ENCODE measurements around the gene JADE2. TPM values are rescaled to one million over a fixed set of nuclear protein-coding genes. Genes with fewer than 3 reads are reported as not detected.

The JADE2 gene
- total and polyA plus RNA-seq, 2 experiments from 2014 or later, result 16.2 to 40.8 TPM

DNA sequence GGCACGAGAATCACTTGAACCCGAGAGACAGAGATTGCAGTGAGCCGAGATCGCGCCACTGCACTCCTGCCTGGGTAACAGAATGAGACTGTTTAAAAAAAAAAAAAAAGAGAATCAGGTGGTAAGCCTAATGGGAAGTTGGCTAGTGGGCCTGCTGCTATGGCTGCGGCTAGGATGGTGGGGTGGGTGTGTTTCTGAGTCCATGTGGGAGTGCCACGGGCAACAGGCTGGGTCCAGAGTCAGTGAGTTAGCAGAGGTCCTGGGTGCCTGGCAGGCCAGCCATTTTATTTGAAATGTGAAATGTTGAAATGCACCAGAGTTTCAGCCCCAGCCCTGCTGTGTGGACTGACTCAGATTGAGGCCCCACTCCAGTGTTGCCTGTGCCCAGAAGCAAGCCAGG lies 37.8 kb downstream of the JADE2 start:
- Mint-ChIP-seq H3K36me3 (ENCODE audit: low read depth) (peaks cover 80% of the 10 kb centered on the region), H3K27ac (no peak overlapping the region), H3K9me3 (no peaks in the 10 kb centered on the region), H3K4me3 (no peak overlapping the region), H3K4me1 (no peaks in the 10 kb centered on the region), H3K27me3 (ENCODE audit: insufficient read depth, low read depth, poor library complexity) (peaks cover 14% of the 10 kb centered on the region)
- Histone ChIP-seq H2AFZ (no peak overlapping the region), H3K79me2 (replicated peaks; ENCODE audit: insufficient read depth) (peaks cover 5% of the 10 kb centered on the region), H3K27me3 (ENCODE audit: insufficient read depth) (no peaks in the 10 kb centered on the region), H3K9me2 (ENCODE audit: insufficient read depth) (no peaks in the 10 kb centered on the region), H3F3A (replicated peaks; ENCODE audit: low read depth) (no peaks in the 10 kb centered on the region), H3K4me1 (ENCODE audit: insufficient read depth) (no peaks in the 10 kb centered on the region), H4K20me1 (replicated peaks; ENCODE audit: insufficient read depth) (peaks cover 6% of the 10 kb centered on the region), H3K4me2 (no peak overlapping the region), H3K4me3 (no peak overlapping the region), H3K36me3 (ENCODE audit: insufficient read depth) (peaks cover 20% of the 10 kb centered on the region), H3K27ac (ENCODE audit: low read depth) (no peak overlapping the region)
- TF ChIP-seq, protein P1, sequence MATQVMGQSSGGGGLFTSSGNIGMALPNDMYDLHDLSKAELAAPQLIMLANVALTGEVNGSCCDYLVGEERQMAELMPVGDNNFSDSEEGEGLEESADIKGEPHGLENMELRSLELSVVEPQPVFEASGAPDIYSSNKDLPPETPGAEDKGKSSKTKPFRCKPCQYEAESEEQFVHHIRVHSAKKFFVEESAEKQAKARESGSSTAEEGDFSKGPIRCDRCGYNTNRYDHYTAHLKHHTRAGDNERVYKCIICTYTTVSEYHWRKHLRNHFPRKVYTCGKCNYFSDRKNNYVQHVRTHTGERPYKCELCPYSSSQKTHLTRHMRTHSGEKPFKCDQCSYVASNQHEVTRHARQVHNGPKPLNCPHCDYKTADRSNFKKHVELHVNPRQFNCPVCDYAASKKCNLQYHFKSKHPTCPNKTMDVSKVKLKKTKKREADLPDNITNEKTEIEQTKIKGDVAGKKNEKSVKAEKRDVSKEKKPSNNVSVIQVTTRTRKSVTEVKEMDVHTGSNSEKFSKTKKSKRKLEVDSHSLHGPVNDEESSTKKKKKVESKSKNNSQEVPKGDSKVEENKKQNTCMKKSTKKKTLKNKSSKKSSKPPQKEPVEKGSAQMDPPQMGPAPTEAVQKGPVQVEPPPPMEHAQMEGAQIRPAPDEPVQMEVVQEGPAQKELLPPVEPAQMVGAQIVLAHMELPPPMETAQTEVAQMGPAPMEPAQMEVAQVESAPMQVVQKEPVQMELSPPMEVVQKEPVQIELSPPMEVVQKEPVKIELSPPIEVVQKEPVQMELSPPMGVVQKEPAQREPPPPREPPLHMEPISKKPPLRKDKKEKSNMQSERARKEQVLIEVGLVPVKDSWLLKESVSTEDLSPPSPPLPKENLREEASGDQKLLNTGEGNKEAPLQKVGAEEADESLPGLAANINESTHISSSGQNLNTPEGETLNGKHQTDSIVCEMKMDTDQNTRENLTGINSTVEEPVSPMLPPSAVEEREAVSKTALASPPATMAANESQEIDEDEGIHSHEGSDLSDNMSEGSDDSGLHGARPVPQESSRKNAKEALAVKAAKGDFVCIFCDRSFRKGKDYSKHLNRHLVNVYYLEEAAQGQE (IDR thresholded peaks at IDR 0.05; ENCODE audit: unreplicated experiment), result no peak
- TF ChIP-seq STAT1 (IDR thresholded peaks at IDR 0.05; ENCODE audit: unreplicated experiment), result no peak
- ATAC-seq (no peak), DNase-seq (ENCODE audit: low spot score) (no peak)

DNA sequence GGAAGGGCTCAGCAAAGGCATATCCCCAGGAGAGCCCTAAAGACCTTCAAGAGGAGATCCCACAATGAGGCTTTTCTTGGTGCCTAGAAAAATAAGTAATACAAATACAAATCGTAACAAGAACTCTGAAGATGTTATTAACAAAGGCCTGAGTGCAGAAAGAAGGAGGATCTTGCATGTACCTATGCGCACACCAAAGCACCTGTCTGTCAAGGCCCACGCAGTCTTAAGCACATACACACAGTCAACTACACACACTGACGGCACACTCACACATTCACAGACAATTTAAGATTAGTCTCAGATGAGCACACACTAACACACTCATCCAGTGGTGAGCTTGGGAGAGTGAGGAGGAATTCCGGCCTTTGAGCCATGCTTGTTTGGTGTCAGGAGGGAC lies 38.5 kb downstream of the JADE2 start:
- Histone ChIP-seq H3K79me2 (replicated peaks; ENCODE audit: insufficient read depth) (no peaks in the 10 kb centered on the region), H3F3A (replicated peaks; ENCODE audit: low read depth) (no peaks in the 10 kb centered on the region), H3K9me2 (ENCODE audit: insufficient read depth) (no peaks in the 10 kb centered on the region), H3K36me3 (ENCODE audit: insufficient read depth) (peaks cover 20% of the 10 kb centered on the region), H3K27me3 (ENCODE audit: insufficient read depth) (no peaks in the 10 kb centered on the region), H3K27ac (ENCODE audit: low read depth) (no peak overlapping the region), H3K4me3 (no peak overlapping the region), H4K20me1 (replicated peaks; ENCODE audit: insufficient read depth) (peaks cover 3% of the 10 kb centered on the region; the same call in 1 of the 2 replicates), H2AFZ (no peak overlapping the region), H3K4me2 (no peak overlapping the region), H3K4me1 (ENCODE audit: insufficient read depth) (no peaks in the 10 kb centered on the region)
- no peak overlapping the region for H3K27ac Mint-ChIP-seq
- peaks cover 74% of the 10 kb centered on the region for H3K36me3 Mint-ChIP-seq (ENCODE audit: low read depth)
- H3K4me3 Mint-ChIP-seq, result no peak overlapping the region
- no peak for DNase-seq (ENCODE audit: low spot score)
- H3K4me1 Mint-ChIP-seq, result no peaks in the 10 kb centered on the region; the same call in 2 of the 3 replicates
- peaks cover 14% of the 10 kb centered on the region for H3K27me3 Mint-ChIP-seq (ENCODE audit: insufficient read depth, low read depth, poor library complexity)
- no peaks in the 10 kb centered on the region for H3K9me3 Mint-ChIP-seq
- no peak for ATAC-seq
- TF ChIP-seq POLR2AphosphoS5 (IDR thresholded peaks at IDR 0.05; ENCODE audit: low read depth) (no peak), EZH2 (IDR thresholded peaks at IDR 0.05; ENCODE audit: low read depth, unreplicated experiment) (no peak), ZNF331 (CRISPR knock-in tag; IDR thresholded peaks at IDR 0.05; ENCODE audit: low read depth) (no peak), EZH2phosphoT487 (IDR thresholded peaks at IDR 0.05; ENCODE audit: unreplicated experiment) (no peak), STAT1 (IDR thresholded peaks at IDR 0.05; ENCODE audit: unreplicated experiment) (no peak), ZNF114 (CRISPR knock-in tag; IDR thresholded peaks at IDR 0.05) (no peak), JUNB (IDR thresholded peaks at IDR 0.05; ENCODE audit: unreplicated experiment) (no peak), NANOG (IDR thresholded peaks at IDR 0.05; ENCODE audit: borderline replicate concordance) (no peak), CREB1 (CRISPR knock-in tag; IDR thresholded peaks at IDR 0.05; ENCODE audit: low read depth) (no peak)
- TF ChIP-seq, protein P2, sequence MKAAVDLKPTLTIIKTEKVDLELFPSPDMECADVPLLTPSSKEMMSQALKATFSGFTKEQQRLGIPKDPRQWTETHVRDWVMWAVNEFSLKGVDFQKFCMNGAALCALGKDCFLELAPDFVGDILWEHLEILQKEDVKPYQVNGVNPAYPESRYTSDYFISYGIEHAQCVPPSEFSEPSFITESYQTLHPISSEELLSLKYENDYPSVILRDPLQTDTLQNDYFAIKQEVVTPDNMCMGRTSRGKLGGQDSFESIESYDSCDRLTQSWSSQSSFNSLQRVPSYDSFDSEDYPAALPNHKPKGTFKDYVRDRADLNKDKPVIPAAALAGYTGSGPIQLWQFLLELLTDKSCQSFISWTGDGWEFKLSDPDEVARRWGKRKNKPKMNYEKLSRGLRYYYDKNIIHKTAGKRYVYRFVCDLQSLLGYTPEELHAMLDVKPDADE (IDR thresholded peaks at IDR 0.05), result no peak
- TF ChIP-seq, protein P3, sequence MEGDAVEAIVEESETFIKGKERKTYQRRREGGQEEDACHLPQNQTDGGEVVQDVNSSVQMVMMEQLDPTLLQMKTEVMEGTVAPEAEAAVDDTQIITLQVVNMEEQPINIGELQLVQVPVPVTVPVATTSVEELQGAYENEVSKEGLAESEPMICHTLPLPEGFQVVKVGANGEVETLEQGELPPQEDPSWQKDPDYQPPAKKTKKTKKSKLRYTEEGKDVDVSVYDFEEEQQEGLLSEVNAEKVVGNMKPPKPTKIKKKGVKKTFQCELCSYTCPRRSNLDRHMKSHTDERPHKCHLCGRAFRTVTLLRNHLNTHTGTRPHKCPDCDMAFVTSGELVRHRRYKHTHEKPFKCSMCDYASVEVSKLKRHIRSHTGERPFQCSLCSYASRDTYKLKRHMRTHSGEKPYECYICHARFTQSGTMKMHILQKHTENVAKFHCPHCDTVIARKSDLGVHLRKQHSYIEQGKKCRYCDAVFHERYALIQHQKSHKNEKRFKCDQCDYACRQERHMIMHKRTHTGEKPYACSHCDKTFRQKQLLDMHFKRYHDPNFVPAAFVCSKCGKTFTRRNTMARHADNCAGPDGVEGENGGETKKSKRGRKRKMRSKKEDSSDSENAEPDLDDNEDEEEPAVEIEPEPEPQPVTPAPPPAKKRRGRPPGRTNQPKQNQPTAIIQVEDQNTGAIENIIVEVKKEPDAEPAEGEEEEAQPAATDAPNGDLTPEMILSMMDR (conservative IDR thresholded peaks at IDR 0.05; ENCODE audit: low read depth in 2 of 2), result no peak
- TF ChIP-seq, protein P1 (IDR thresholded peaks at IDR 0.05; ENCODE audit: unreplicated experiment), result no peak

Data from GM23338 (cell line).